Measurements from ENCODE around the gene SRP14.
A peak's percentile ranks its signal among the peaks of the same experiment; 100 is the strongest.

Gene SRP14

GRCh38 chr15:40067921-40068624 lies 29.1 kb upstream of the SRP14 start:
- no peak for DNase-seq

GRCh38 chr15:40066589-40066988 lies 27.6 kb upstream of the SRP14 start:
- DNase-seq: no peak

- DNase-seq: peak; percentile 71
These were observed 26.2 kb upstream of the SRP14 start for GRCh38 chr15:40065166-40065565.

GRCh38 chr15:40064231-40064894 lies 25.4 kb upstream of the SRP14 start:
- no peak for DNase-seq

- no peak for DNase-seq
These were observed 24.6 kb upstream of the SRP14 start for GRCh38 chr15:40063563-40064011.

GRCh38 chr15:40062816-40063562 lies 24.0 kb upstream of the SRP14 start:
- no peak for DNase-seq

- no peak for DNase-seq
These were observed 22.4 kb upstream of the SRP14 start for GRCh38 chr15:40061212-40061901.

- DNase-seq: no peak
These were observed 21.4 kb upstream of the SRP14 start for GRCh38 chr15:40060236-40060961.

- no peak for DNase-seq
These were observed 20.8 kb upstream of the SRP14 start for GRCh38 chr15:40059821-40060220.

GRCh38 chr15:40058476-40059140 lies 19.6 kb upstream of the SRP14 start:
- DNase-seq: no peak

- no peak for DNase-seq
These were observed 16.8 kb upstream of the SRP14 start for GRCh38 chr15:40055576-40056293.

- peak; percentile 38 for DNase-seq
These were observed 16.0 kb upstream of the SRP14 start for GRCh38 chr15:40054855-40055575.

- DNase-seq: no peak
These were observed 15.5 kb upstream of the SRP14 start for GRCh38 chr15:40054605-40054854.

GRCh38 chr15:40053831-40054604 lies 15.0 kb upstream of the SRP14 start:
- DNase-seq: no peak

GRCh38 chr15:40053079-40053830 lies 14.3 kb upstream of the SRP14 start:
- no peak for DNase-seq

GRCh38 chr15:40052604-40053003 lies 13.6 kb upstream of the SRP14 start:
- DNase-seq: no peak

GRCh38 chr15:40051616-40052415 lies 12.8 kb upstream of the SRP14 start:
- no peak for DNase-seq

GRCh38 chr15:40050788-40051470 lies 11.9 kb upstream of the SRP14 start:
- no peak for DNase-seq
